GM18502 (cell line): ENCODE data around the gene PRCD.

ENCODE experiments used
- ATAC-seq: cut with Tn5 transposase; IDR thresholded peaks from one replicate; pipeline ENCODE4 v1.9.1; 2021; ENCODE audit warnings: mild to moderate bottlenecking; ENCODE audit not compliant: unreplicated experiment, poor library complexity

PRCD gene, protein sequence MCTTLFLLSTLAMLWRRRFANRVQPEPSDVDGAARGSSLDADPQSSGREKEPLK

DNA sequence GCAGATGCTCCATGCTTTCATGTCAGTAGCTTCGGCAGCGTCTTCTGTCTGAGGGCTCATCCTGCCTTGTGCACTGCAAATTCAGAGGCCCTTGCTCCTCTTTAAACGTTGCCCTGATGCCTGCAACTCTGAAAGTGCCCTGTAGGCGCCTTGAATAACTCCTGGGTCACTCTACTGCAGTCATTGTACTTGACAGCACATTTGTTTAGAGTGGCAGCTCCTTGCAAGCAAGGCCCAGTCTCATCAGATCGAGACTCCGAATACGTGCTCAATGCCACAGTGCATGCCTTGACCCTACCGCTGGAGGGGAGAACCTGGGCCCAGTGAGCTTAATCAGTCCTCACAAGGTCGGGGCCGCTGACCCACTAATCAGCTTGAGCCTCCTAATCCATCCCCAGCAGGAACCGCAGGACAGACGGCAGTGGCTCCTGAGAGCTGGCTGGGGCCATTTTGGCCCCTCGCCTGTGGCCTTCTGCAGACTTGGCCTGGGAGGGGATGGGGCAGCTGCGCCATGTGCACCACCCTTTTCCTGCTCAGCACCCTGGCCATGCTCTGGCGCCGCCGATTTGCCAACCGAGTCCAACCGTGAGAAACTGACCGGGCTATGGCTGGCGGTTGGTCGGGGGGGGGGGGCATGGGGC is at the start of gene PRCD:
TSS of gene PRCD (plus strand) at position 414 of the 641 bp plus-strand sequence. CDS start at position 512, 98 bp downstream.
- no peak for ATAC-seq

DNA sequence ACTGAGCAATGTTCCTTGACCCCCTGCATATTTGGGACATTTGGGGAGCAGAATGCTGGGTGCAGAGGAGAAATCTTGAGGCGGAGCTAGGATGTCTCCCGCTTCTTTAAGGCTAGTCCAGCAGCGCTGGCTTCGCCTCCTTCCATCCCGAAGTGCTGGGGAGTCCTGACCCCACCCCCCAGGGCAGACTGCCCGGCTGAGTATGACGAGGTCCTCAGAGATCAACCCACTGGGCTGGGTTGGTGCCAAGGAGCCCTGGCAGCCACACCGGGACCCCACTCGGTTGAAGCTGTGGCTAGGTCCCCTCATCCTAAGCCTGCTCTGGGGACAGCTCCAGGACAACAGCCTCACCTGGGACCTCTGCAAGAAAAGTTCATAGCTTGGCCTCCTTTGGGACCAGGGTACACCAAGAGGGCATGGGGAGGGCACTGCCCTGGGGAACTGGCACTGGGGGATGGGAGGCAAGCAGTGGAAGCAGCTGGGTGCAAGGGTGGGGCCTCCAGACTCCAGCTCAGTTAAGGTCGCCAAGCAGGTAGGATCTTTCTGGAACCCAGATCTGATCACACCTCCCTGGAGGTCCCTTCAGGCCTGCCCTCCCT is 49.6 kb upstream of the PRCD start:
- no peak for ATAC-seq

DNA sequence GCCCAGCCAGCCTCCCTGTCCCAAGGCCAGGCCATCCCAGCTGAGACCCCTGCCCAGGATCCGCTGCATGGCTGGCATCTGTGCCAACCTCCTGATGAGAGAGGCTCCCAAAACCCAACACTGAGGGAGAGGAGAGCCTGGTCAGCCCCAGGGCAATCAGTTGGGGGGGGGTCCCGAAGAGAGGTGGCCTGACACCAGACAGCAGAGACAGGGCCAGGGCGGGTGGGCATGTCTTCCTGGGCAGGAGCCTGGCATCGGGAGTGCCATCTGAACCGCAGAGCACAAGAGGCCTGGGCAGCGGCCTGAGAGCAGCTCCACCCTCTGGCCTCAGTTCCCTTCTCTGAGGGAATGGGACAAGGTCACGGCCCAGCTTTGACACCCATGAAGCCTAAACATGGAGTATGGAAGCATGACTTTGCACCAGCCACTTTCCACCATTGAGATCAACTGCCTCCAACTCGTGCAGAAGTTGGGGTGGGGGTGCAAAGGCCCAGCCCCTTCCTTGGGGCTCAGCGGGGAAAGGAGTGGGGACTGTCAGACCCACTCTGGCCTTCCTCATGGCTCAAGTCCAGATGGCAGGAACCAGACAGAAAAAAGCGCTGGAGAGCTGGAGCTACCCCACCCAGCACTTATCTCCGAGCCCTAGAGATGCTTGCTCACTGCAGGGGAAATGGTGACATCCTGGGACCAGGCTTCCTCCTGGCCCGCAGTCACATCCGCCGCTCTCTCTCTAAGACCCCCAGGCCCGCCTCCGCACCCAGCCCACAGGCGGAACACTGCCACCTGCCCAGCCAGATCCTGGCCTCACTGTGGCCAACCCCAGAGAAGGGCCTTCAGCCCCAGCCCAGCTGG is 48.3 kb upstream of the PRCD start:
- ATAC-seq = peak; percentile 3

DNA sequence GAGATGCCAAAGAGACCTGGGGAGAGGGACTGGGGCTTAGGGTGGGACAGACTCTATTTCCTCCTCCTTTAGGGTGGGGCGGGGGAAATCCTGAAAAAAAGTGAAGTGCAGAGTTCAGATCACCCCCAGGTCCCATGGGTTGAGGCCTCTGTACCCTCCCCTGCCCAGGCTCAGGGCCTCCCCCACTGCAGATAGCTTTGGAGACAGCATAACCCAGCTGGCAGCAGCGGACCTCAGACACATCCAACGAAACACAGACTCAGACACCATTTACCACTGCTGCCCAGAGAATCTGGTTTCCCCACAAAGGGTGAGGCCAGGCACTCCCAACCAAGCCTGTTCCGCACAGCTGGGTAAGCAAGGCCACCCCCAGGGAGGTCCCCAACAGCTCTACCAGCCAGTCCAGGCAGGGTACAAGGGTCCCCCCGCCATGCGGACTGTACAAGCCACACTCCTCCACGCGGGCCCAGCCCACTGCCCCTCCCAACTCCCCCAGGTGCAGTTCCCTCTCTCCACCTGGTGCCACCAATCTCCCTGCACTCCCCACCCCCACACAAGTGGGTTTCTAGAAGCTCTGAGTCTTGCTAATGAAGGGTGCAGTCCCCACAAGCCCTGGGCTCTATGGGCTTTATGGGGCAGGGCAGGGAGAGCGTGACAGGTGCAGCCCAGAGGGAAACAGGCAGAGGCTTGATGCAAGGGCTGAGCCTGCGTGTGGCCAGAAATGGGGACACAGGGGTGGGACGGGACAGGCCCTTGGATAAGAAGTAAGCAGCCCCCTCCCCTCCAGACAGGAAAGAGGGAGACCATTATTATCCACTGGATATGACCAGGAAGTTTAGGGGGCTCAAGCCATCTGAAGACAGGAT is 47.5 kb upstream of the PRCD start:
- peak; percentile 42 for ATAC-seq

DNA sequence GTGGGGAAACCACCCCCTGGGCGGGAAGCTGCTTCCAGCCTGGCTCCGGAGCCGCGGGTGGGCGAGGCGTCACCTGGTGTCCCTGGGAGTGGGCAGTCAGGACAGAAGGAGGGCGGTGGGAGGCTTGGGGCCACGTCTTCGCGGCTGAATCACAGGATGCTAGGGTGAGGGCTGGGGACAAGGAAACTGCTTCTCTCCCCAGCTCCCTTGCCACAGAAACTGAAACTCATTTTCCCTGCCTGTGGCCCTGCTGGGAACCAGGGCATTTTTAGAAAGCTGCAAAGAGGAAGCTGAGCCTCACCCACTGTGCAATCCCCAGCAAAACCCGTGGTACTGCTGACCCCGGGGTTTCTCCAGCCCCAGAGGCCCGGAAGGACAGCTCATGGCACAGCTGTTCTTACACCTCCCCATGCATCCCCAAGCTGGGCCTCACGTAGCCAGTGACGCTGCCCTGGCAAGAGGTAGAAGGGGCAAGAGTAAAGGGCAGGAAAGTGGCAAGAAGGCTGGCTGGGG is 46.8 kb upstream of the PRCD start:
- peak; percentile 42 for ATAC-seq

DNA sequence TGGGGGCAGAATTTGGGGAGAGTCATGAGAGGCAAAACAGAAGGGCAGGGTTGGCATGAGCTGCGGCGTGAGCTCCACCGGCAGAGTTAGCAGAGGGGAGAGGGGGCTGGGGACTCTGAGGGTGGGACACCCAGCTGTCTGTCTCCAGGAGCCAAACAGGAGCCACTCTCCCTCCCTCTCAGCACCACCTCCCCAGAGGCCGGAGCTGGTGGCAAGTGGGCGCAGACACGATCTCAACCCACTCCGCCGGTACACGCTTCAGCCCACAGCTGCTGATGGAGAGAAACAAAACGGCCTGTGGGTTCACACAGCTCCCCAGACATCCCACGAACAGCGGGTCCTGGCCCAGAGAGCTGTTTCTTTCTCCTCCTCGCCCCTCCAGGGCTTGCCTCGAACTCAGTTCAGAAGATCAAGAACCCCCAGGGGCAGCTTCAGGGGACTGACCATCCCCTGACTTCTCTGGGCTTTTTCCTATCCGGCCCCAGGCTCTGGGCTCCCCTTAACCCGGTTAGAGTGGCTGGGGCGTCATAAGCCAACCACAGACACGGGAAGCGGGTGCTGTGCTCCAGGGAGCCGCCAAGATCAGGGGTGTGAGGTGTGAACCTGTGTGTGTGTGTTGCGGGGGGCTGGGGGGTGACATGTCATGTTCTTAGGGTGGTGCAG is 46.2 kb upstream of the PRCD start:
- ATAC-seq = peak; percentile 11

DNA sequence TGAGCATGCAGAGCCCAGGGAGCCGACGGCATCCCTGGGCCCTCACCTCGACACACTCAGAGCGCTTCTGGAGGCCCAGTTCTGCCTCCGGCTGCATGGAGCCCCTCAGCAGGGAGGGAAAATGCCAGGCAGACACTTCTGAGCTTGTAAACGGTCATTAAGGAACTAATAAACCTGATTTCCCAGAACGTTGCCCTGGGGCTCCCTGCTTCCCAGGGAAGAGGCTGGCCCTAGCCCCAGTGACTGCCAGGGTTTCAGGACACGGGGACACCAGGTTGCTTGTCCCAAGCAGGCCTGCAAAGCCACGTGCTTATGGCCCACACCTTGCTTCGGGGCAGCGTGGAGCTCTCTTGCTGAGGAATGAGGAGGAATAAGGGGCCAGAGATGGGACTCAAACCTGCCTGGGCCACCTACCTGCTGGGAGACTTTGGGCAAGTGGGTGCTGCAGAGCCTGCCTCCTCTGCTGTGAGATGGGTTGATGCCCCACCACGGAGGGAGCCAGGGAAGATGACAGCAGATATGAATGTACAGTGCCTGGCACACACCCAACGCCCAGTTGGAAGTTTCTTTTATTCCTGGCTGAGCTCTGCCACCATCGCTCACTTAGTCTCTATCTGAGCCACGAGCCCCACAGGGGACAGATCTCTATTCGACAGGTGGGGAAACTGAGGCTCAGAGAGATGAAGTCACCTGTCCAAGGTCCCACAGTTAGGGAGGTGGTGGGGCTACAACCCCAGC is 44.0 kb upstream of the PRCD start:
- no peak for ATAC-seq

DNA sequence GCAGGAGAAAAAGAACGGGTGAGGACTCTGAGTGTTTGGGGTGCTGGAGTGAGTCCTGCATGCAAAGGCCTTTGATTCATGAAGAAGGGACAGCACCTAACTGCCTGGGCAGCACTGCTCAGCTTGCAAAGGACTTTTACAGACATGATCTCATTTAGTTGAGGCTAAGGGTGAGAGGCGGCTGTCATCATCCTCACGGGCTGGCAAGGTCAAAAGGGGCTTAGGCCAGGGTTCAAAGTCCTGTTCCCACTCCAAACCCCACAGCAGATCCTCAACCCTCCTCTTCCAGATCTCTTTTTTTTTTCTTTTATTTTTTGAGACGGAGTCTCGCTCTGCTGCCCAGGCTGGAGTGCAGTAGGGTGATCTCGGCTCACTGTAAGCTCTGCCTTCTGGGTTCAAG is 43.4 kb upstream of the PRCD start:
- ATAC-seq = no peak

DNA sequence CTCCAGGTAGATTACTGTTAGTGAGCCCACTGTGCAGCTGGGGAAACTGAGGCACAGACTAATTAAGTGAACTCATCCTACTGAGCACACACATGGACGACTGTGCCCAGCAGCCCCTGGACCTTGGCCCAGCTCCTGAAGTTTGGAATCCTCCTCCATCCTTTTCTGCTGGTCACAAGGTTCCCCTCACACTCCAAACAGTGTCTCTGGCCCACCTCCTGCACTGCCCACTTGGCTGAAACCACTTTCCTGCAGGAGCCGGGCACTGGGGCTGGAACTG is 42.2 kb upstream of the PRCD start:
- no peak for ATAC-seq

DNA sequence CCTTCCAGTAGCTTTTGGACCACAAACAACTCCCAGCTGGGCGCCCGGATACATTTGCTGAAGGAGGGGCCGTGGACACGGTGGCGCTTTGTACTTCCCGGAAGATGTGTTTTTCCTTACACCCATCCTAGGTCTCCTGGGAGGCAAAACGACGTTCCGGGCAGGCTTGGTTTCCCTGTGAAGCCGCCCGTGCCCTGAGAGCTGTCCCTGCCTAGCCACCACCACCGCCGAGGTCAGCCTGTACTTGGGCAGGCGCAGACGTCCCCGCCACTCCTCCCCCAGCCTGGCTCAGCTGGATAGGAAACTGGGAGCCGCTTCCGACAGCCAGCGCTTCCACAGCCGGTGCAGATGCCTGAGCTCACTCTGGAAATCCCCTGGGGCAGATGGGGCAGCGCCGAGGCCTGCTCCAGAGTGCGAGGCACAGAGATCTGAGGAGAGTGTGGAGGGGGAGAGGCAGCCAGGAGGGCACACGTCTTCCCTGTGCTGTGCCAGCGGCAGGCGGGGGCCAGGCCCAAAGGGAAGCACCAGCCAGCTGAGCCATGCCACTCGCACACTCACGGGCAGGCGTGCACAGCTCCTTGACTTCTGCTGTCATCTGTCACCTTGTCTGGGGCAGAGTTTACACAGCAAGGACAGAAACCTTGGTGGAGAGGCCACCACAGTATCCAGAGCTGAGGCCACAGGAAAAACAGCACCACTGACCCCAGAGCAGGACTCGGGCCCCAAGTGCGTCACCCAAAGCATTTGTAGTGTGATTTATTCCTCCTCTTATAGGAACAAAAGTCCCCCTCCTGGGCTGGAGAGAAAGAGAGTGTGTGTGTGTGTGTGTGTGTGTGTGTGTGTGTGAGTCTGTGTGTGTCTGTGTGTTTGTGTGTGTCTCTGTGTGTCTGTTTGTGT is 41.6 kb upstream of the PRCD start:
- ATAC-seq = no peak

DNA sequence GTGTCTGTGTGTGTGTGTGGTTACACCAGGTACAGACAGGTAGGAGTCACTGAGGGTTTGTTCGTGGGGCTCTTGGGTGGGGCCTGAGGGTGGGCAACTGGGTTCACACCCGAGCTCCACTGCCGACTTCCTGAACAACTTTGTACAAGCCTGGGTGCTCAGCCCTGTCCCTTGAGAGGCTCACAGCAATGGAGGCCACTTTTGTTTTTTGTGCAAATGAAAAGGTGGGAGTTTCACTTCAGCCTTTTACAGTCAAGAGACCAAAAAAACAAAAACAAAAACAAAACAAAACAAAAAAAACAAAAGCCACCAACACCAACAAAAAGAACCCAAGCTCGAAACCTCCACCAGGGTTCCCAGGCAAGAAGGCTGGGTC is 41.0 kb upstream of the PRCD start:
- no peak for ATAC-seq

DNA sequence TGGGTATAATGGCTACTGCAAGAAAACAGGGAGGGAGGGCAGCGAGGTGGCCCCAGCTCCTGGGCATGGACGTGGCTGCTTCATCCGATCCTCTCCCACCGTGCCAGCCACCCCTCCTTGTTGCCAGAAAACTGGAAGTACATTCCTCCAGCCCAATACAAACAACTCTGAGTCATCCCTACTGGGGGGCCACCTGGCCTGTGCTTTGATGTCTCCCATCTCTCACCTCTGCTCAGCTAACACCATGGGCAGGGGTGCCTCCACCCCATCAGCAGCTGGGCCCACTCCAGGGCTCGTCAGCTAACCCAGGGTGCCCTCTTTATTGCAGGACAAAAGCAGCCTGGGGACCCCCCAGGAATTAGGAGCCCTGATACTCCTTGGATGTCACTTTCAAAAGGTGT is 40.6 kb upstream of the PRCD start:
- no peak for ATAC-seq

DNA sequence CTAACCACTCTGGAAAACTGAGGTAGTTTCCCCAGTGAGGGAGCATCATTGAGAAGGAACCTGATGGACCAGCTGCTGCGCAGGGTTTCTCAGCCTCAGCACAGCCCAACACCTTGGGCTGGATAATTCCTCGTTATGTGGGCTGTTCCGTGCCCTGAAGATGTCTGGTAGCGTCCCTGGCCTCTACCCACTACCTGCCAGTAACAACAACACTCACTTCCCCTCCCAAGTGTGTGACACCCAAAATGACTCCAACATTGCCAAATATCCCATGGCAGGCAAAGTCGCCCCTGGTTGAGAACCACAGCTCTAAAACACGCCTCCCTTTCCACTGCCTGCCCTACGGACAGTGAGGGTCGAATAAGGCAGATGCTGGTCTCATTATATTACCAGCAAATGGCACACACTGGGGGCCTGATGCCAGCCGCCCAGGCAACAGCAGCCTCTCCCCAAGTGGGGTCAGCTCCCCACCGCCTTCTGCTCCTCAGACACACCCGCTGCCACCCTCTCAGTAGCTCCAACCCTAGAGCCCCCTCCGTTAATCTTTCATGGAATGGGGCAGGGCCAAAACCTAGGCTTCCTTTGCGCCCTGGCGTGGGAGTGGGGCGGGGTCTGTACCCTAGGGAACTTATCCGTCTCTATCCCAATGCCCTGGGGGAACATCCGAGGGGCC is 39.6 kb upstream of the PRCD start:
- no peak for ATAC-seq

DNA sequence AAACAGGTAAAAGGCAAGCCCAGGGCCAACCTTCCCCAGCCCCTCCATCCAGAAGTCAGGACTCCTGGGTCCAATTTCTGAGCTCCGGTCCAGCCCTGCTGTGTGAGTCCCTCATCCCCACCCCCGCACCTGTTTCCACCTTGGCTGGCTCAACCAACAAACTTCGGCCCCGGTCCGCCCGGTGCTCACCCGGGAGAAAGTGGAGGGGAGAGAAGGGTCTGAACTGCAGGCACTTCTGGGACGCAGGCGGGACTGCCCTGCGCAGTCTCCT is 39.2 kb upstream of the PRCD start:
- ATAC-seq = no peak

DNA sequence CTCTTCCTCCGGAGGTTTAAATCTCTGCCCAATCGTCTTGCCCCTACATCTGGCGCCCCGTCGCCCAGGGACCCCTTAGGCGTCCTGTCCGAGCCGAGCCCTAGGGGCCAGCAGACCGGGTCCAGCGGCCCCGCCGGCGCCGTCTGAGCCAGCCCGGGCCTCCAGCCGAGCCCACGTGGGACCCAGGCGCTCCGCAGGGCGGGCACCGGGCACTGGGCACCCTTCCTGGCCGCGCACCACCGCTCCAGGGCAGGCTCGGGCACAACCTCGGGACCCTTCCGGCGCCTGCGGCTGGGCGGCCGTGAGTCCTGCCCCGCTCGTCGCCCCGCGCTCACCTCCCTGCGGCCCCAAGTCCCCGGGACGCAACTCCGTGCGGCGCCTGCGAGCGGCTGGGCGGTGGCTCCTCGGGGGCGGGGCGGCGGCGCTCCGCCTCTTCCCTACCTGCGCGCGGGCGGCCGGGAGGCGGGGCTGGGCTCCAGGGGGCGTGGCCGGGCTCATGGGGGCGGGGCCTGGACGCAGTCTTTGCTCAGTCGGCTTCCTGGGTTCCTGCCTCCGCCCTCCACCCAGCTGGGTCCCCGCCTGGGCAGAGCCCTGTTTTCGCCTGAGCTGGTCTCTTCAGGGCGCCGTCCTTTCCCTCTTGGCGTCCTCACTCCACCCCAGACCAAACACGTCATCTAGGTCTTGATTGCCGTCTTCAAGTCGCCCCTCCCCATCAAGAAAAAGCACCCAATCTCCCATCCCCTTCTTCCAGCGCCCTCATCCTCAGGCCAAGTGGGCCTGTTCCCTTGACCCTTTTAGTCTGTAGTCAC is 38.6 kb upstream of the PRCD start, which contains the start of gene RHBDF2:
TSS of gene RHBDF2 (minus strand) at position 406 of the 809 bp plus-strand sequence. CDS start 19,899 bp downstream, outside the sequence.
- peak; percentile 71 for ATAC-seq

DNA sequence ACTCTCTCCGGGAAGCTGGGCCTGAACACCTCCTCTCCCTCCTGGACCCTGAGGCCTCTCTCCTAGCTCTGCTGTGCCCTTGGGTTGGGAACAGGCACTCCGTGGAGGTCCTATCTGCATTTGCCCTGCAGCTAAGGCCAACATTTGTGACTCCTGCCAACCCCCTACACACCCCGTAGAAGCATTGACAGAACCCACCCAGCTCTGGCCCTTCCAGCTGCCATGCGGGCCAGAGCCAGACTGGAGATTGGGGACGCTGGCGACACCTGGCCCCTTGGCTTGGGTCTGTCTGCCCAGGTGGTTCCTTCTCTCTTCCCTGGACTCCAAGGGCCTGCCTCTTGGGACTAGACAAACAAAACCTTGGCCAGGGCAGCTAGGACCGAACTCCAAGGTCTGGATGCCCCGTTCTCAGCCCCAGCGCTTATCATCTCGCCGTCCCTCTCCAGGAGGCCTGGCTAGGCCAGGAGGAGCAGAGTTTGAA is 38.0 kb upstream of the PRCD start:
- ATAC-seq = no peak
